OCI-M1 (cell line): ENCODE measurements around the gene ZBTB39.
"Not testable (repeated sequence)": the region's sequence is repeated elsewhere in the genome, so short reads cannot be mapped to it uniquely, and the experiment has no call there.

Source experiments
- DNase-seq: peaks from one replicate; lab custom pipeline; 2025; lab: John Stamatoyannopoulos, UW

ZBTB39 gene

GRCh38 chr12:57000393-57000792 lies 6.0 kb downstream of the ZBTB39 start:
- no peak for DNase-seq

GRCh38 chr12:56999456-56999855 lies 6.9 kb downstream of the ZBTB39 start:
- DNase-seq: no peak

- DNase-seq: no peak
These were observed 7.4 kb downstream of the ZBTB39 start for GRCh38 chr12:56998981-56999380.

- no peak for DNase-seq
These were observed 8.0 kb downstream of the ZBTB39 start for GRCh38 chr12:56998316-56998715.

- DNase-seq: no peak
These were observed 9.4 kb downstream of the ZBTB39 start for GRCh38 chr12:56996793-56997545.

GRCh38 chr12:56995930-56996496 lies 10.3 kb downstream of the ZBTB39 start:
- no peak for DNase-seq

- no peak for DNase-seq
These were observed 11.0 kb downstream of the ZBTB39 start for GRCh38 chr12:56995201-56995929.

- DNase-seq: no peak
These were observed 12.1 kb downstream of the ZBTB39 start for GRCh38 chr12:56994231-56994746.

- DNase-seq: no peak
These were observed 13.0 kb downstream of the ZBTB39 start for GRCh38 chr12:56993346-56993745.

- DNase-seq: peak; percentile 81
These were observed 14.8 kb downstream of the ZBTB39 start for GRCh38 chr12:56991319-56992246.

- DNase-seq: peak; percentile 53
These were observed 15.6 kb downstream of the ZBTB39 start for GRCh38 chr12:56990648-56991318.

- DNase-seq: no peak
These were observed 16.3 kb downstream of the ZBTB39 start for GRCh38 chr12:56989861-56990610.

- peak; percentile 98 for DNase-seq
These were observed 18.1 kb downstream of the ZBTB39 start for GRCh38 chr12:56988207-56988739.

GRCh38 chr12:56987551-56988053 lies 18.7 kb downstream of the ZBTB39 start:
- DNase-seq: peak; percentile 89

- DNase-seq: no peak
These were observed 19.3 kb downstream of the ZBTB39 start for GRCh38 chr12:56987011-56987410.

GRCh38 chr12:56985714-56986113 lies 20.6 kb downstream of the ZBTB39 start:
- not testable (repeated sequence) for DNase-seq

GRCh38 chr12:56983386-56983785 lies 23.0 kb downstream of the ZBTB39 start:
- no peak for DNase-seq

GRCh38 chr12:56982578-56983236 lies 23.6 kb downstream of the ZBTB39 start:
- DNase-seq: not testable (repeated sequence)

- no peak for DNase-seq
These were observed 25.3 kb downstream of the ZBTB39 start for GRCh38 chr12:56980941-56981530.
